Stimulated activated naive CD4-positive, alpha-beta T cell treated with Interleukin-2 at 50 U/mL for 16 hours (primary cell): ENCODE results near the gene AGER.
A peak's percentile ranks its signal among the peaks of the same experiment; 100 is the strongest.
"Not testable (repeated sequence)": the region's sequence is repeated elsewhere in the genome, so short reads cannot be mapped to it uniquely, and the experiment has no call there.

Source experiments
- DNase-seq: peaks from one replicate; lab custom pipeline; 2025; lab: John Stamatoyannopoulos, UW

Gene AGER

GRCh38 chr6:32186151-32186840 lies 2.2 kb upstream of the AGER start:
- DNase-seq: not testable (repeated sequence)

GRCh38 chr6:32185681-32186131 lies 1.7 kb upstream of the AGER start:
- DNase-seq: peak; percentile 69

GRCh38 chr6:32183483-32184083 lies 470 bp downstream of the AGER start:
- no peak for DNase-seq

- DNase-seq: no peak
These were observed 1.0 kb downstream of the AGER start for GRCh38 chr6:32183030-32183429.

GRCh38 chr6:32182555-32182981 lies 1.5 kb downstream of the AGER start:
- no peak for DNase-seq

- no peak for DNase-seq
These were observed 2.0 kb downstream of the AGER start for GRCh38 chr6:32181915-32182529.

GRCh38 chr6:32181148-32181702 lies 2.8 kb downstream of the AGER start:
- no peak for DNase-seq

- DNase-seq: no peak
These were observed 4.2 kb downstream of the AGER start for GRCh38 chr6:32179766-32180405.

- no peak for DNase-seq
These were observed 5.3 kb downstream of the AGER start for GRCh38 chr6:32178547-32179440.

GRCh38 chr6:32177788-32178546 lies 6.1 kb downstream of the AGER start, which contains the start of gene RNF5:
Gene RNF5 (plus strand): TSS chr6:32178405. CDS start chr6:32178512, 107 bp downstream.
- peak; percentile 92 for DNase-seq

- peak; percentile 53 for DNase-seq
These were observed 6.8 kb downstream of the AGER start for GRCh38 chr6:32177183-32177787.

GRCh38 chr6:32176476-32177182 lies 7.4 kb downstream of the AGER start:
- no peak for DNase-seq

- peak; percentile 95 for DNase-seq
These were observed 8.2 kb downstream of the AGER start, which contains the start of gene AGPAT1 for GRCh38 chr6:32175711-32176475. Gene AGPAT1 (minus strand): TSS chr6:32176084. CDS start chr6:32171496, 4,588 bp downstream.

GRCh38 chr6:32175322-32175710 lies 8.7 kb downstream of the AGER start:
- no peak for DNase-seq

GRCh38 chr6:32174416-32174815 lies 9.6 kb downstream of the AGER start:
- no peak for DNase-seq

GRCh38 chr6:32173051-32173727 lies 10.9 kb downstream of the AGER start:
- no peak for DNase-seq

GRCh38 chr6:32171234-32171633 lies 12.8 kb downstream of the AGER start:
- no peak for DNase-seq

- no peak for DNase-seq
These were observed 13.8 kb downstream of the AGER start for GRCh38 chr6:32170294-32170693.
